Upper lobe of left lung (tissue), 6 donors: ENCODE results near the gene APC2. TPM values are rescaled to one million over a fixed set of nuclear protein-coding genes. Genes with fewer than 3 reads are reported as not detected.
"Not testable (repeated sequence)": the region's sequence is repeated elsewhere in the genome, so short reads cannot be mapped to it uniquely, and the experiment has no call there.

Experiments used
- ATAC-seq, 2 donors: fragments of 200-7000 bp; cut with Tn5 transposase; one replicate each; pipeline ENCODE4 v1.9.1; 2022; ENCODE audit warnings: mild to moderate bottlenecking in 2 of 2, moderate library complexity in 2 of 2; ENCODE audit not compliant: low FRiP score in 2 of 2
- DNase-seq, 2 donors: peaks; one replicate each; pipeline ENCODE4 v3.0.0-alpha.2; 2019 to 2020
- H3K27ac ChIP-seq, 4 donors: fragments of 200-600 bp; sonication (generic); one replicate each; pipeline ENCODE4 v1.5.1; 2016 to 2019
- H3K27me3 ChIP-seq, 4 donors: fragments of 200-600 bp; sonication (generic); one replicate each; pipeline ENCODE4 v1.5.1; 2017 to 2019
- H3K36me3 ChIP-seq, 4 donors: fragments of 200-600 bp; sonication (generic); one replicate each; pipeline ENCODE4 v1.5.1; 2016 to 2019
- H3K4me1 ChIP-seq, 4 donors: fragments of 200-600 bp; sonication (generic); one replicate each; pipeline ENCODE4 v1.5.1; 2018 to 2019
- H3K4me3 ChIP-seq, 4 donors: fragments of 200-600 bp; sonication (generic); one replicate each; pipeline ENCODE4 v1.5.1; 2017 to 2019; ENCODE audit warnings: mild to moderate bottlenecking in 2 of 4, moderate library complexity in 1 of 4
- H3K9me3 ChIP-seq, 4 donors: fragments of 200-600 bp; sonication (generic); one replicate each; pipeline ENCODE4 v1.5.1; 2018 to 2019
- CTCF ChIP-seq, 6 experiments: fragments of 450-650 bp in 4 of 6; fragments of 200-600 bp in 2 of 6; sonication (generic) in 2 of 6; IDR thresholded peaks; one replicate each; pipeline ENCODE4 v1.5.1; 2016 to 2019; ENCODE audit warnings: antibody characterized with exemption in 6 of 6
- EP300 ChIP-seq, 4 donors: sonication (generic); formaldehyde crosslinking; IDR thresholded peaks; one replicate each; pipeline ENCODE4 v1.5.1; 2017; ENCODE audit warnings: antibody characterized with exemption in 4 of 4, control low read depth in 2 of 4
- POLR2A ChIP-seq, 4 donors: fragments of 450-650 bp; IDR thresholded peaks; one replicate each; pipeline ENCODE4 v1.5.1; 2016 to 2017; ENCODE audit warnings: antibody characterized with exemption in 4 of 4, mild to moderate bottlenecking in 2 of 4
- POLR2AphosphoS5 ChIP-seq, 2 donors: sonication (generic); formaldehyde crosslinking; IDR thresholded peaks; one replicate each; pipeline ENCODE4 v1.5.1; 2017; ENCODE audit warnings: antibody characterized with exemption in 2 of 2
- WGBS, 2 donors: methylation state at CpG; one replicate each; pipeline ENCODE4 v1.1.5; 2017 to 2018; 5-methylcytosine and 5-hydroxymethylcytosine counted together
- total RNA-seq, 6 donors: library from RNA; depleted of rRNA in 4 of 6; stranded (reverse); fragments of >200 nt in 4 of 6; gene quantifications; one replicate each; pipeline versions ENCODE4 v1.1.0 to v1.2.1, GENCODE V29; 2016 to 2021
- donor health status: DM: no; HTN: no; CAD: no; lungs with moderate emphysema.
- donor health status: DM: no; HTN: yes; CAD: no; lungs with severe emphysema.

APC2 gene
- total RNA-seq, 6 donors from 2014 or later, result 0.06 to 1.0 (median 0.11) TPM; not detected in 1

GRCh38 chr19:1417145-1417544 lies 32.8 kb upstream of the APC2 start:
- peak in 1 of 2 donors; percentile 3 for ATAC-seq
- Histone ChIP-seq H3K27ac (peak overlapping the region in 2 of 4 donors; percentile 84 to 86), H3K4me3 (no peak overlapping the region), H3K36me3 (peaks cover 16 to 64% (median 47%) of the 10 kb centered on the region in 4 donors), H3K27me3 (no peaks in the 10 kb centered on the region), H3K4me1 (peaks cover 35 to 70% (median 64%) of the 10 kb centered on the region in 4 donors), H3K9me3 (no peaks in the 10 kb centered on the region)
- peak in 1 of 2 donors; percentile 53 for DNase-seq
- TF ChIP-seq POLR2AphosphoS5 (IDR thresholded peaks at IDR 0.05), result no peak
- no peak for TF ChIP-seq CTCF (IDR thresholded peaks at IDR 0.05)
- TF ChIP-seq POLR2A (IDR thresholded peaks at IDR 0.05), result no peak
- no peak for TF ChIP-seq EP300 (IDR thresholded peaks at IDR 0.05)
- 84 to 86% methylated on average over 21 of the region's 21 CpGs for WGBS, 2 donors

GRCh38 chr19:1417681-1418495 lies 32.0 kb upstream of the APC2 start:
- TF ChIP-seq EP300 (IDR thresholded peaks at IDR 0.05) (no peak), CTCF (IDR thresholded peaks at IDR 0.05) (no peak), POLR2A (IDR thresholded peaks at IDR 0.05) (no peak), POLR2AphosphoS5 (IDR thresholded peaks at IDR 0.05) (no peak)
- Histone ChIP-seq H3K36me3 (peaks cover 17 to 64% (median 55%) of the 10 kb centered on the region in 4 donors), H3K27ac (peak overlapping the region; percentile 11 to 84 (median 42)), H3K4me1 (peaks cover 30 to 63% (median 56%) of the 10 kb centered on the region in 4 donors), H3K9me3 (no peaks in the 10 kb centered on the region), H3K27me3 (no peaks in the 10 kb centered on the region), H3K4me3 (no peak overlapping the region)
- ATAC-seq (no peak), DNase-seq (peak in 1 of 2 donors; percentile 57)
- WGBS, 2 donors, result 78 to 84% methylated on average over 27 to 30 of the region's 30 CpGs

GRCh38 chr19:1418496-1418775 lies 31.5 kb upstream of the APC2 start:
- peak in 1 of 2 donors; percentile 78 for DNase-seq
- no peak for ATAC-seq
- no peak for TF ChIP-seq POLR2A (IDR thresholded peaks at IDR 0.05)
- H3K9me3 ChIP-seq, result no peaks in the 10 kb centered on the region
- peaks cover 28 to 57% (median 51%) of the 10 kb centered on the region in 4 donors for H3K4me1 ChIP-seq
- no peaks in the 10 kb centered on the region for H3K27me3 ChIP-seq
- no peak overlapping the region for H3K27ac ChIP-seq
- peaks cover 23 to 64% (median 55%) of the 10 kb centered on the region in 4 donors for H3K36me3 ChIP-seq
- no peak overlapping the region for H3K4me3 ChIP-seq
- 87% methylated on average over 13 of the region's 13 CpGs for WGBS, 2 donors

- Histone ChIP-seq H3K36me3 (peaks cover 28 to 67% (median 61%) of the 10 kb centered on the region in 4 donors), H3K4me1 (peaks cover 28 to 51% (median 45%) of the 10 kb centered on the region in 4 donors), H3K9me3 (no peaks in the 10 kb centered on the region), H3K27ac (no peak overlapping the region), H3K27me3 (no peaks in the 10 kb centered on the region), H3K4me3 (no peak overlapping the region)
- ATAC-seq (no peak), DNase-seq (peak in 1 of 2 donors; percentile 76)
- WGBS, 2 donors, result 86 to 92% methylated on average over 13 to 21 of the region's 21 CpGs
- no peak for TF ChIP-seq POLR2AphosphoS5 (IDR thresholded peaks at IDR 0.05)
These were observed 30.8 kb upstream of the APC2 start for GRCh38 chr19:1418951-1419738.

- not testable (repeated sequence) for ATAC-seq, H3K27ac ChIP-seq, DNase-seq, H3K4me3 ChIP-seq, H3K9me3 ChIP-seq, H3K27me3 ChIP-seq
- Histone ChIP-seq H3K4me1 (peaks cover 25 to 42% (median 35%) of the 10 kb centered on the region in 4 donors), H3K36me3 (peaks cover 31 to 76% (median 70%) of the 10 kb centered on the region in 4 donors)
- WGBS, 2 donors, result 94 to 97% methylated on average over 18 to 33 of the region's 43 CpGs
These were observed 29.8 kb upstream of the APC2 start for GRCh38 chr19:1420085-1420484.

GRCh38 chr19:1420590-1420989 lies 29.3 kb upstream of the APC2 start:
- peaks cover 36 to 81% (median 75%) of the 10 kb centered on the region in 4 donors for H3K36me3 ChIP-seq
- no peak for ATAC-seq

More at GRCh38 chr19:1420590-1420989, 29.3 kb upstream of the APC2 start:
- Histone ChIP-seq H3K9me3 (no peaks in the 10 kb centered on the region), H3K4me1 (peaks cover 25 to 37% (median 30%) of the 10 kb centered on the region in 4 donors), H3K27ac (no peak overlapping the region), H3K4me3 (no peak overlapping the region), H3K27me3 (no peaks in the 10 kb centered on the region)
- no peak for DNase-seq
- 94 to 96% methylated on average over 14 of the region's 15 CpGs for WGBS, 2 donors
- TF ChIP-seq POLR2A (IDR thresholded peaks at IDR 0.05), result no peak
- no peak for TF ChIP-seq EP300 (IDR thresholded peaks at IDR 0.05)
- TF ChIP-seq POLR2AphosphoS5 (IDR thresholded peaks at IDR 0.05), result no peak
- no peak for TF ChIP-seq CTCF (IDR thresholded peaks at IDR 0.05)
